HL-60 (cell line): ENCODE data around the gene ELP2.

Experiments
- DNase-seq, 2 experiments: peaks; one replicate each; pipeline ENCODE4 v3.0.0-alpha.2; 2010 to 2020; ENCODE audit warnings: low read depth in 1 of 2, low spot score in 1 of 2
- H3K27ac ChIP-seq: fragments of 250-450 bp; sonication (Bioruptor Pico); replicated peaks from 2 replicates; pipeline ENCODE4 v1.5.1; 2020; ENCODE audit warnings: mild to moderate bottlenecking, moderate library complexity
- H3K27me3 ChIP-seq: fragments of 250-450 bp; sonication (Bioruptor Pico); 2 replicates; pipeline ENCODE4 v1.5.1; 2021; ENCODE audit warnings: mild to moderate bottlenecking, moderate library complexity; ENCODE audit not compliant: insufficient read depth, poor library complexity, severe bottlenecking
- H3K4me3 ChIP-seq: replicated peaks from 2 replicates; pipeline ENCODE4 v1.5.1; 2011; ENCODE audit warnings: mild to moderate bottlenecking, control low read depth, low read length; ENCODE audit not compliant: insufficient read depth
- CTCF ChIP-seq: IDR thresholded peaks from one replicate; pipeline ENCODE4 v1.5.1; 2011; ENCODE audit warnings: low read length, control low read depth, inconsistent platforms; ENCODE audit not compliant: insufficient read depth
- GABPA ChIP-seq: IDR thresholded peaks from 2 replicates; pipeline ENCODE4 v1.6.1; 2012; ENCODE audit warnings: low read depth
- POLR2AphosphoS5 ChIP-seq: IDR thresholded peaks from 2 replicates; pipeline ENCODE4 v1.6.1; 2012; ENCODE audit warnings: low read depth
- REST ChIP-seq: IDR thresholded peaks from 2 replicates; pipeline ENCODE4 v1.6.1; 2012; ENCODE audit warnings: low read depth; ENCODE audit not compliant: insufficient replicate concordance
- SPI1 ChIP-seq: IDR thresholded peaks from 2 replicates; pipeline ENCODE4 v1.6.1; 2012; ENCODE audit warnings: low read depth, mild to moderate bottlenecking, borderline replicate concordance

Gene ELP2

GRCh38 chr18:36160959-36161371, 31.3 kb downstream of the ELP2 start:
- Histone ChIP-seq H3K27me3 (no peaks in the 10 kb centered on the region), H3K27ac (no peak overlapping the region), H3K4me3 (no peak overlapping the region)
- no peak for DNase-seq
- TF ChIP-seq CTCF (no peak), SPI1 (no peak), REST (no peak), POLR2AphosphoS5 (no peak), GABPA (no peak)

GRCh38 chr18:36162981-36163380, 33.3 kb downstream of the ELP2 start:
- TF ChIP-seq REST (no peak), CTCF (no peak), SPI1 (no peak), POLR2AphosphoS5 (no peak), GABPA (no peak)
- H3K27ac ChIP-seq = no peak overlapping the region
- no peak for DNase-seq
- no peaks in the 10 kb centered on the region for H3K27me3 ChIP-seq
- no peak overlapping the region for H3K4me3 ChIP-seq

GRCh38 chr18:36167692-36168218, 38.1 kb downstream of the ELP2 start:
- DNase-seq = no peak

More at GRCh38 chr18:36167692-36168218, 38.1 kb downstream of the ELP2 start:
- TF ChIP-seq SPI1 (no peak), POLR2AphosphoS5 (no peak), REST (no peak), GABPA (no peak), CTCF (no peak)
- Histone ChIP-seq H3K27ac (no peak overlapping the region), H3K4me3 (no peak overlapping the region), H3K27me3 (no peaks in the 10 kb centered on the region)
